KOPT-K1 (cell line): ENCODE data around the gene PTGDR2.

Experiments
- H3K27ac ChIP-seq: fragments of 200-600 bp; sonication (generic); 2 replicates; pipeline ENCODE4 v1.5.1; 2016; ENCODE audit warnings: antibody characterized with exemption, mild to moderate bottlenecking, low read depth, low read length; ENCODE audit not compliant: poor library complexity, severe bottlenecking
- H3K36me3 ChIP-seq: fragments of 200-600 bp; sonication (generic); 2 replicates; pipeline ENCODE4 v1.5.1; 2017; ENCODE audit warnings: antibody characterized with exemption, mild to moderate bottlenecking, low read length, moderate library complexity; ENCODE audit not compliant: insufficient read depth
- H3K9me3 ChIP-seq: fragments of 200-600 bp; sonication (generic); 2 replicates; pipeline ENCODE4 v1.5.1; 2017; ENCODE audit warnings: antibody characterized with exemption, low read length, mild to moderate bottlenecking; ENCODE audit not compliant: insufficient read depth, poor library complexity, severe bottlenecking

PTGDR2 gene

GRCh38 chr11:60879104-60879503, 23.4 kb upstream of the PTGDR2 start:
- Histone ChIP-seq H3K9me3 (no peaks in the 10 kb centered on the region), H3K36me3 (peaks cover 28% of the 10 kb centered on the region), H3K27ac (no peak overlapping the region)

GRCh38 chr11:60878245-60879101, 22.7 kb upstream of the PTGDR2 start:
- H3K27ac ChIP-seq, result no peak overlapping the region
- H3K9me3 ChIP-seq, result no peaks in the 10 kb centered on the region
- peaks cover 28% of the 10 kb centered on the region for H3K36me3 ChIP-seq

GRCh38 chr11:60876168-60876485, 20.4 kb upstream of the PTGDR2 start:
- H3K27ac ChIP-seq, result no peak overlapping the region
- peaks cover 28% of the 10 kb centered on the region for H3K36me3 ChIP-seq
- no peaks in the 10 kb centered on the region for H3K9me3 ChIP-seq

DNA sequence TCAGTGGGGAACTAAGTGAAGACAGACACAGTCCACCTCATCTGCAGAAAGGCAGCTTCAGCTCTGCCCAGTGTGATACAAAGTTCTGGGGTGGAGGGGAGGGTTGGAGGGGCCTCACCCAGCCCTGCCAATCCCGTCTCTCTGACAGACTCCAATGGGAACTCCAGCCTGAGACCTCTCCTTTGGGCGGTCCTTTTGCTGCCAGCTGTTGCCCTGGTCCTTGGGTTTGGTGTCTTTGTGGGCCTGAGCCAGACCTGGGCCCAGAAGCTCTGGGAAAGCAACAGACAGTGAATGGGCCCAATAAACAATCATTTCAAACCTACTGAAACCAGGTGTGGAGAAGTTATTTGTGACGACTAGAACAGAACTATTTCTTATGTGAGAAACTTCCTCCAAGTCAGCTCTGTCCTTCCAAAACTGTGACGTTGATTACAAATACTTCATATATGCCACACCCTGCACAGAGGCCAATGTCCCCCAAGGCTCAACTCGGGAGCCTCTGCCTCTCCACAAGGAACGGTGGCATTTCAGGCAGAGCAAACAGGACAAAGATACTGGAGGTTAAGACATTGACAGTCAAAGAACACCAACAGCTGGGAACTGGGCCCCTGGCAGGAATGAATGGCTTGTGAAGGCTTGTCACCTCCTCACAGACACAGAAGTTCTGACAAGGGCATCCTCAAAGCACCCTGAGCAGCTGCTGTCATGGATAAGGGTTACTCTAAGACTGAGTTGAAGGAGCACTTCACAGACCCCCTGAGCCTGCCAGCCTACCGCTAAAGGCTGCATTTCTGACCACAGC, 19.8 kb upstream of the PTGDR2 start:
- peaks cover 24% of the 10 kb centered on the region for H3K36me3 ChIP-seq
- no peak overlapping the region for H3K27ac ChIP-seq
- H3K9me3 ChIP-seq, result no peaks in the 10 kb centered on the region

DNA sequence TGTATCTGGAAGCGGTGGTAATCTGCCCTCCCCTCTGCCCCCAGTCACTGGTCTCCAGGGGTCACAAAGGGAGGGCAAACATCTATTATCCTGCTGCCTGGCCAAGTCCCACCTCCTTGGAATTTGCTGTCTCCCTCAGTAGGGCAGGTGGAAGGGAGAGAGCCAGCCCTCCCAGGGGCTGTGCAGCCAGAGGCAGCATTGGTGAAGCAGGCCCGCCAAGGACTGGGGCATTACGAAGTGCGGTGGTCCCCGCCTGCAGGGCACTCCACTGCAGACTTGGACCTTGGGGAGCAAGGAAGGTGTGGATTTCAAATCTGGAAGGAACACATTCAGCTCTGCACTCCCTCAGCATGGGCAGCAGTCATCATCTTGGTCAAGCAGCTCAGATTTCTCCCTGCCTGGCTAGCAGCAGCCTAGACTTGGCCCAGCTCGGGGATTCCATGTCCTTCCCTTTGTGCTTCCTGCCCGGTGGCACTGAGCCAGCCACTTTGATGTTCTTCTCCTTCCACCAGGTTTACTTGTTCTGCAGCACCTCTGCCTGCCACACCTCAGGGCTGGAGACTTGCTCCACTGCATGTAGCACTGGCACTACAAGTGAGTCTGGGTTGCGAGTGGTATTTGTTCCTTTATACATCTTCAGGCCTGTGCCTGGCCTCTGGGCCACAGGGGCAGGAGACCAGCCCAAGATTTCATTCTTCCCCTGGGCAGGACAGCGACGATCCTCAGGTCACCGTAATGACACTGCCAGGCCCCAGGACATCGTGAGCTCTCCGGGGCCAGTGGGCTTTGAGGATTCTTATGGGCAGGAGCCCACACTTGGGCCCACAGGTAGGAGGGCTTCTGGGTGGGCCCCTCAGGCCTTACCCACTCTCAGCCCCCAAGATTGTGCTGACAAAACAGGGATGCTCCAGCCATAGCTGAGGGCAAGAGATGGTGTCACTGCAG, 18.9 kb upstream of the PTGDR2 start:
- Histone ChIP-seq H3K36me3 (peaks cover 18% of the 10 kb centered on the region), H3K27ac (no peak overlapping the region), H3K9me3 (no peaks in the 10 kb centered on the region)

DNA sequence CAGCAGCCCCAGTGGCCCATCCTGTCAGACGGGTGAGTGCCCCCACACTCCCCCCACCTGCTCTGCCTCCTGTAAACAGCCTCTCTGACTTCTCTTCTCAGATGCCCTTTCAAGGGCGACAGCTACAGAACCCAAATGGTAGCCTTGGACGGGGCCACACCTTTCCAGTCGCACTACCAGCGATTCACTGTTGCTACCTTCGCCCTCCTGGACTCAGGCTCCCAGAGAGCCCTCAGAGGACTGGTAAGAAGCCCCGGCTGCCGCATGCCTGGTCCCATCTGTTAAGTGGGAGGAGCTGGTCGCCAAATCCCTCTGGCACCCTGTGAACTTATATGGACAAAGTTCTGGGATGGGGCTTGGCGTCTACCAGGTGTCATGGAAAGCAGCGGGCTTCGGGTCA, 17.8 kb upstream of the PTGDR2 start:
- Histone ChIP-seq H3K27ac (peak overlapping the region; percentile 81), H3K36me3 (0 out of 2 replicates have a peak, but pooled peaks cover 7% of the 10 kb centered on the region), H3K9me3 (no peaks in the 10 kb centered on the region)

DNA sequence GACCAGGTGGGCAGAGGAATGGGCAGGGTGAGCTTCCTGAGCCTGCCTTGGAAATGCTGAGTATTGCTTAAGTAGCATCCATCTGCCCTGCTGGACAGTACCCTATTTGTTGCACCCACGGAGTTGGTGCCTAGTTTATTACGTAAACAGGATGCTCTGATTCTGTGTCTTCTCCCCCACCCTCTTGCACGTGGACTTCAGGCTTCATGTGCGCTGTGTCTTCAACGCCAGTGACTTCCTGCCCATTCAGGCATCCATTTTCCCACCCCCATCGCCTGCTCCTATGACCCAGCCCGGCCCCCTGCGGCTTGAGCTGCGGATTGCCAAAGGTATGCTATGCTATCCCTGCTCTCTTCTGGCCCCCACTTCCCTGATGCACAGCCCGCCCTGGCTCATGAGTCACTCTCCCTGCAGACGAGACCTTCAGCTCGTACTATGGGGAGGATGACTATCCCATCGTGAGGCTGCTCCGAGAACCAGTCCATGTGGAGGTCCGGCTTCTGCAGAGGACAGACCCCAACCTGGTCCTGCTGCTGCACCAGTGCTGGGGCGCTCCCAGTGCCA, 17.3 kb upstream of the PTGDR2 start:
- H3K36me3 ChIP-seq, result 0 out of 2 replicates have a peak, but pooled peaks cover 3% of the 10 kb centered on the region
- peak overlapping the region; percentile 81 for H3K27ac ChIP-seq
- H3K9me3 ChIP-seq, result no peaks in the 10 kb centered on the region

- peak overlapping the region; percentile 81 for H3K27ac ChIP-seq
- H3K9me3 ChIP-seq, result no peaks in the 10 kb centered on the region
- H3K36me3 ChIP-seq, result no peaks in the 10 kb centered on the region
Measured at GRCh38 chr11:60872124-60872960, 16.6 kb upstream of the PTGDR2 start.

GRCh38 chr11:60871378-60872061, 15.8 kb upstream of the PTGDR2 start:
- Histone ChIP-seq H3K36me3 (no peaks in the 10 kb centered on the region), H3K9me3 (no peaks in the 10 kb centered on the region), H3K27ac (peak overlapping the region; percentile 81)

GRCh38 chr11:60870733-60871377, 15.1 kb upstream of the PTGDR2 start:
- H3K36me3 ChIP-seq, result no peaks in the 10 kb centered on the region
- H3K27ac ChIP-seq, result peak overlapping the region; percentile 81

GRCh38 chr11:60870276-60870675, 14.5 kb upstream of the PTGDR2 start:
- no peaks in the 10 kb centered on the region for H3K9me3 ChIP-seq
- H3K36me3 ChIP-seq, result no peaks in the 10 kb centered on the region
- H3K27ac ChIP-seq, result peak overlapping the region; percentile 81

More at GRCh38 chr11:60870733-60871377, 15.1 kb upstream of the PTGDR2 start:
- H3K9me3 ChIP-seq, result no peaks in the 10 kb centered on the region

GRCh38 chr11:60869451-60869825, 13.7 kb upstream of the PTGDR2 start:
- no peaks in the 10 kb centered on the region for H3K36me3 ChIP-seq
- H3K27ac ChIP-seq, result no peak overlapping the region
- H3K9me3 ChIP-seq, result no peaks in the 10 kb centered on the region
